Activated CD4-positive, alpha-beta T cell treated with anti-CD3 and anti-CD28 coated beads, Interleukin-10, Interleukin-2, amounts not matched to agents 100 ng/mL and 50 ng/mL, durations not matched to agents 16 hours and 8 hours (primary cell): Measurements from ENCODE around the gene SUPT3H.
"Not testable (repeated sequence)": the region's sequence is repeated elsewhere in the genome, so short reads cannot be mapped to it uniquely, and the experiment has no call there.

ENCODE experiments used
- DNase-seq: peaks from one replicate; pipeline ENCODE4 v3.0.0-alpha.2; 2020

SUPT3H gene

DNA sequence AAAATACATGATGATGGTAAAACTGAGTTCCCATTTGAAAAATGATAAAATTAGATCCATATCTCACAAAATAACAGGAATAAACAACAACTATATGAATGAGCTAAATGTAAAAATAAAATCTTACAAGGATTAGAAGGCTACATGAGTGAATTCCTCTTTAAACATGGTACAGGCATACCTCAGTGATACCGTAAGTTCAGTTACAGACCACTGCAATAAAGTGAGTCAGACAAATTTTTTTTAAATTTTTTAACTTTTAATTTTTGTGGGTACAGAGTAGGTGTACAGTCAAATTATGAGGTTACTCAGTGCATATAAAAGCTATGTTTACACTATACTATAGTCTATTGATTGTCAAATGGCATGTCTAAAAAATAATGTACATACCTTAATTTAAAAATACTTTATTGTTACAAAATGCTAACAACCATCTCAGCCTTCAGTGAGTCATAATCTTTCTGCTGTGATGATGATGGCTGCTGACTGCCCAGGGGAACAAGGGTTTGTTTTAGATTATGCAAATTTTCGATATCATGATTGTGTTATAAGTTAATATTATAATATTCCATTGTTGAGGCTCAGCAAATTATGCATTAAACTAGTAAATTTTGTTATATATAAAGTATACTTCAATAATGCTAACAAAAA lies 272.4 kb downstream of the SUPT3H start:
- no peak for DNase-seq

DNA sequence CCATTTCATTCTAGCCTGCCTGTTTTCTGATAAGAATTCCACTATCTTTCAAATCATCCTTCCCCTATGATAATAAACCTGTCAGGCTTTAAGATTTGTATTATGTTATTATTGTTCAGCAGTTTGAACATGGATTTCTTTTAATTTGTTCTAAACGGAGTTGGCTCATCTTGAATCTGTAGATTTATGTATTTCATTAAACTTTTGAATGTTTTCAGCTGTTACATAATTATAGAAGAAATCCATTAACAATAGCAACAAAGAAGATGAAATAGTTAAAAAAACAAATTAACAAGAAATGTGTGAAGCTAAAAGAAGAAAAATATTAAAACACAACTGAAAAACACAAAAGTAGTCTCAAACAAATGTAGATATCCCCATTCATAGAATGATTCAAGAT lies 273.3 kb downstream of the SUPT3H start:
- DNase-seq: no peak

DNA sequence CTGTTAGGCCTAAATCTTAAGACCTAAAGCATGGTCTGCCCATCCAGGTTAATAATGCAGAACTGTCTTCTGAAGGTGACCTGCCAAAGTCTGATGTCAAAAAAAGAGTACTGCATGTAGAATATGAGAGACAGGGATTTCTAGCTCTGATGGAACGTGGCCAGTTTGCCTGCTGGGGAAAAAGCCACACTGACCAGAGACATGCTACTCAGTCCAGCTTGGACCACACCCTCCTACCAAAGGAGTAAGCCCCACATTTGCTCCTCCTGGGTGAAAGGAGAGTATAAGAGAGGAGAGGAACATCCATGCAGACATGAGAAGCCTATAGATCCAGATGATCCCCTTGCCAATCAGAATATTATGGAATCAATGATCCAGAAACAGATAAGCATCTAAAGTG lies 279.5 kb downstream of the SUPT3H start:
- DNase-seq: no peak

DNA sequence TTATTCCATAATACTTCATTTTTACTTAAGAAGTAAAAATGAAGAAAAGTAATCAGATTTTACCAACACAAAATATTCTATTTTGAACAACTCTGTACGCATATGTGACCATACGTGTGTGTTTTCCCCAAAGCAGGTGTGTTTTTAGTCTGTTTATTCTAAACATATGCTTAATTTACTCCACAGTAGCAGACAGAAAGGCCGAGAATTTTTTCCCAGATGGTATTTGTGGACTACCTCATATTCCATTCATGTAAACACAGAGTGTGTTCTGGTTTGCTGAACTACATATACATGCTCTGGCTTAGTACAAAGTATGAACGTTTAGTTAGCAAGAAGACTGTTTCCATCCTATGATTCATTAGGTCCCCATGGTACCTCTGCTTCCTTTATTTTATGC lies 282.9 kb downstream of the SUPT3H start:
- DNase-seq: no peak

DNA sequence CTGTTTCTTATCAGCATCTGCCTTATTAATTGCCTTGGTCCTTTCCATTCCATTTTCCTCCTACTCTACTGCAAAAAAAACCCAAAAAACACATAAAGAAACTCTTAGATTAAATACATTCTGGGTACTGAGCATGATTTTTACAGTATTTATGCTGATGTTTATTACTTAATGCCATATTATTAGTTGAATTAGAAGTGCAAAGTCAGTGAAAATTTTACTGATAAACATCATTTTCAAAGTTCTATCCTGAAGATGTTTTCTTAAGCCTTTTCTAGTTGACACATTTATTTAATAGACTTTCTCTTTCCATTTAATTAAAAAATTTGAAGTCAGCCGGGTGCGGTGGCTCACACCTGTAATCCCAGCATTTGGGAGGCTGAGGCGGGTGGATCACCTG lies 285.6 kb downstream of the SUPT3H start:
- no peak for DNase-seq

DNA sequence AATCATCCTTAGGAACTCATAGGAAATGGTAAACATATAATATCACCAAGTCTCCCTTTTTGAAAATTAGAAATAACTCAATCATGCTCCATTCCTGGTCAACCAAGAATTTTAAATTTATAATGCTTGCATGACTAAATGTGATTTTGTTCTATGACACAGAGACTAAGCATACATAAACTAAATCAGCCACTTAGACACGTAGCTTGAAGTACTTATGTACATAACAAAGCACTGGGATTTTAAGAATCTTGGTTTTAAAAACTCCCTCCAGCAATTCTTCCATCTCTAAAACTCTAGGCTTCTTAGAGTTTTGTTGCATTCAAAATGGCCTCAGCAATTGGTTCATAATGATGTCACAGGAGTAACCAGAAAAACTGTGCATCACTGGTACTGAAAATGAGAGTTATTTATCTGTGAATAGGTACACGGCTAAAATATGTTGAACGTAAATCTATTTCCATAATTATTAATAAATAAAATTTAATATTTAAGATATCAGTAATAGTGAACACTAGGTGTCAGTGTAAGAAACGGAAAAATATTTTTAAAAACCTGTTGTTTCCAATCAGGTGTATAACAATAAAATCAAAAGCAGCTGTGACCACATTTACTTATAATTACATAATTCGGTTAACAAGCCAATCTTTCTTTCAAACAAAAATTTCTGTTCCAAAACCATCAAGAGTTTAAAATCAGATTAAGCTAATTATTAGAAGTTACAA lies 291.2 kb downstream of the SUPT3H start:
- no peak for DNase-seq

DNA sequence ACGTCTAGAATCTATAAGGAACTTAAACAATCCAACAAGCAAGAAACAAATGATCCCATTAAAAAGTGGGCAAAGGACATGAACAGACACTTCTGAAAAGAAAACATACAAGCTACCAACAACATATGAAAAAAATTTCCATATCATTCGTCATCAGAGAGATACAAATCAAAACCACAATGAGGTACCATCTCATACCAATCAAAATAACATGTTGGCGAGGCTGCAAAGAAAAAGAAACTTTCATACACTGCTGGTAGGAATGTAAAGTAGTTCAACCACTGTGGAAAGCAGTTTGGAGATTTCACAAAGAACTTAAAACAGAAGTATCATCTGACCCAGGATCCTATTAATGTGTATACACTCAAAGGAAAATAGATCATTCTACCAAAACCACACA lies 293.5 kb downstream of the SUPT3H start:
- DNase-seq: no peak

DNA sequence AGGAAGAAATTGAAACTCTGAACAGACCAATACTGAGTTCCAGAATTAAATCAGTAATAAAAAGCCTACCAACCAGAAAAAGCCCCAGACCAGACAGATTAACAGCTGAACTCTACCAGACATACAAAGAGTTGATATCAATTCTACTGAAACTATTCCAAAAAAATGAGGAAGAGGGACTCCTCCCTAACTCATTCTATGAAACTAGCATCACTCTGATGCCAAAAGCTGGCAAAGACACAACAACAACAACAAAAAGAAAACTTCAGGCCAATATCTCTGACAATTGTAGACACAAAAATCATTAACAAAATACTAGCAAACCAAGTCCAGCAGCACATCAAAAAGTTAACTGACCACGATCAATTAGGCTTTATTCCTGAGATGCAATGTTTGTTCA lies 295.6 kb downstream of the SUPT3H start:
- DNase-seq: no peak

DNA sequence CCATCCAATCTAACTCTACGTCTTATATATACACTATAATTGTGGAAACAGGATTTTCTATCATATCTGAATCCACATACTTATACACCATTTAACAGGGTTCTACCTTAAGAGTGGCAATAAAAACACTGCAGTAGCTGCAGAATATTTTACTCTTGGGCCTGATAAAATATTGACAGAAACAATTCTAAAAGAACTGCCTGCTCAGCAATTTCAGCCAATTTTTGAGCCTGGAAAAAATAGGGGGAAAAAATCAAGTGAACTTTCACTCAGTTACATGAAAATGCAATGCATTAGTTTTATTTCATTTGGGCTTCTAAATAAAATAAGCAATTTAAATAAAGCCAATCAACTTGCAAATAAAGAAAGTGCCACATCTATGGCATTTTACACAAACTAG lies 296.1 kb downstream of the SUPT3H start:
- no peak for DNase-seq

DNA sequence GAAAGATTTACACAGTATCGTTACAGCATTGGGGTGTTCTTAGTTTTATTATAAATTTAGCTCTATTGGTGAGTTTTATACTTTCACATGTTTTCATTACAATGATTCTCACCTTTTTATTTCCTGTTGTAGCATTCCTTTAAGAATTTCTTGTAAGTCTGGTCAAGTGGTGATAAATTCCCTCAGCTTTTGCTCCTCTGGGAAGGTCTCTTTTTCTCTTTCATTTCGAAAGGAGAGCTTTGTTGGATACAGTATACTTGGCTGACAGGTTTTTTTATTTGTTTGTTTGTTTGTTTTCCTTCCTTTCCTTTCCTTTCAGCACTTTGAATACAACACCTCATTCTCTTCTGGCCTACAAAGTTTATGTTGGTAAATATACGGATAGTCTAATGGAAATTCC lies 299.3 kb downstream of the SUPT3H start:
- no peak for DNase-seq

DNA sequence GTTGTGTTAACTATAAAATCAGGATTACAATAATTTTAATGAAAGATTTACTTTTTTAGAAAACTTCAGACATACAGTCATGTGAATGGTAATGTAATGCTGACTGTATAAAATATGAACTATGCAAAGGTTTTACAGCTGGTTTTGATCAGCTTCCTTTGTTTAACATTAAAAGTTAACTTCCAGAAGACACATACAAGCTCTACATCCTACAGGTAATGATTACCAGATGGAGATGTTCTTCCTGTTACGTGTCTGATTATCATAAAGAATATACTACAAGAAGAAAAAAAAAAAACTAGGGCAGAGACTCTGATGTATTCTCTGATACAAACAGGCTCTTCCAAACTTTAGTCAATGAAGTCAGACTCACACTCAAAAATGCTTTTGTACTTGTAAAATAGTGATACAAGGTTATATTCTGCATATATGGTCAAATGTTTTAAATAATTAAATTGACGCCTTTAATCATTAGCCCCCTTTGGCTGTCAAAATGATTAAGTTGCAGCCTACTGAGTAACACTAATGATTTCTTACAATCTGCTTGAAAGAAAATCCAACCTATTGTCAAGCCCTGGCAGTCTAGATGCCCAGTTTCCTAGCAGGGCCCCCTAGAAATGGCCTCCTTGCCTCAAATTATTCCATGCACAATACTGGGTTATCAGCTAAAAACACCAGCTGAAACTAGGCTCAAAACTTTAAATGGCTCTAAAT lies 301.4 kb downstream of the SUPT3H start:
- no peak for DNase-seq

DNA sequence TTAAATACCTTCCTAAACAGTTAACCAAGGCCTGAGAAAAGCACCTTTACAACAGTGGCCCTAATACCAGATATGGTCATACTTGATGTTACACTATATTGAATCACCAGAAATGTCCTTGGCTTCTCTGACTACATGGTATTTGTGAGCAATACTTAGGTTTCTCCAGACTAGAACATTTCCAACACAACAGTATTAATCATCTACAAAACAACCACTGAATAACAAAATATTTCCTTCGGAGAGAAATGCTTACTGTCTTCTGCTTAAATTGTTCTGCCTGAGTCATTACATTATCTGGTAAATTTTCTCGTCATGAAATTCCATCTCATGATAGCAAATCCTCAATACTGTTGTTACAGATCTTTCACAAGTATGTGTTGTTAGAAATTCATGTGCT lies 302.5 kb downstream of the SUPT3H start:
- DNase-seq: no peak

DNA sequence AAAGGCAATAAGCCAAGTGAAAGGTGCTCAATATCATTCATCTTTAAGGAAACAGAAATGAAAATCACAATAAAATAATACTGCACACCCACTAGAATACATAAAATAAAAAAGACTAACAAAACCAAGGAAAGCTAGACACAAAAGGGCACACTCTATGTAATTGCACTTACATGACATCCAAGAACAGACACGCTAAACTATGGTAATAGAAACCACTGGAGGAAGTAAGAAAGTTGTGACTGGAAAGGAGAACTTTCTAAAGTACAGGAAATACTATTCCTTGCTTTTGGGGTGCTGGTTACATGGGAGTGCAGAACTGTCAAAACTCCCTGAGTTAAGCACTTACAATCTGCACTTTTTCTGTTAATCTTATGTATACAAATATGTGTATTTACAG lies 303.3 kb downstream of the SUPT3H start:
- no peak for DNase-seq

DNA sequence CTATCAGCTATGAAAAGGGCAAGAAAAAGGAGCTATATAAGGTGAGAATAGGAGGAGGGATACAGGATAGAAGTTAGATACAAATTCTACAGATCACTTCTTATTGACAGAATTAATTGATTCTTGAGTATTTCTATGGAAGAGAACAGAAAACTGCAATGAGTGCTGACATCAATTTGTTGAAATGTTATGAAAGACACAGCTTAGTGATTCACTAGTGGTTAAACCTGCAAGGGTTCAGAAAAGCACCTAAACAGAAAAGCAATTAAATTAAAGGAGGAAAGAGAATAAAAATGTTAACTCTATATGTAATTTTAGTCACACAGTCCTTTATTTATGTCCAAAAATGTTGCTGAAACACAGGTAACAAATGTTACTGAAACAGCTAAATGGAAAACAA lies 304.0 kb downstream of the SUPT3H start:
- DNase-seq: no peak

DNA sequence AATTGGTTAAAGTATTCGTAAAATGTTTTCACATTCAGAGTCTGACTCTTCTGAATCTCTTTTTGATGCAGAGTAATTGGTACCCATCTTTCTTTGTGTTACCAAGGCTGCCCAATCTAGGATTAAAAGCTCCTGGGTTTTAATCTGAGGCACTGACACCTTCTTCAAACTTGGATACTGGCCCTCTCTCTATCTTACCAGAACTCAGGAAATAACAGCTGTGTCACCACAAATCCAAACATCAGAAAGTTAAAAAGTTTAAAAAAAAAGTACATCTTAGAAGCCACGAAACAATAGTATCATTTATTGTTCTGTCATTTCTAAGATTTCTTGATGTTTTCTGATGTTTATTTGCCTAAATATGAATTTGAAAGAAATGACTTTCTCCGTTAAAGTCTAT lies 305.1 kb downstream of the SUPT3H start:
- no peak for DNase-seq

DNA sequence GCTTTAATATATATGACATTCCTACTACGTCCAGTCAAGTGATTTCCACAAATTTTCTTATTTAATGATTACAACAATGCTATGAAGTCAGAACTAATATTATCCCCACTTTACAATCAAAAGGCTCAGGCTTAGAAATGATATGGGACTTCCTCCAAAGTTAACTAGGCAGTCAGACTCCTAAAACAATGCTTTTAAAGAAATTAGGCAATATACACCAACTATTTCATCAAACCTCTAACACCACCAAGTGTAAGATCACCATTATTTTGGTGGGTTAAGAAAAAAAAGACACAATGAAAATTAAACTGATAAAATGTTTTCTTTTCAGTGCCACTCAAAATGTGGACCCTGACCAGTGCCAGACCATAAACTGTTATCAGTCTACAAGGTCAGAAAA lies 305.7 kb downstream of the SUPT3H start:
- no peak for DNase-seq

DNA sequence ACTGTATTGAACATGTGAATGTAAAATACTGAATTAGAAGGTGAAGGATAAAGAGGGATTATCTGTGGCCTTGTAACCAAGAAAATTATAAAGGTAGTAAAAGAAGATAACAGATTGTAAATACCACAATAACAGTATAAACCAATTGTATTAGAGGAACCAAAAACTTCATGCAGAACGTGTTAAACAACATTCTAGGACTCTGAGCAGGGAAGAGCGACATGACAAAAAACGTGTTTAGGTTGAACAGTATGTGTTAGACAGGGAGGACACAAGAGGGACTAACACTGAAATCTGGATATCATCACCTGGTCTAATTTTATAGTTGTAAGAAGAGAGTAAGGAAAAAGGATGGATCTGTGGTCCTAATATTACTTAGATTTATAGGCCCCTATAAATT lies 308.6 kb downstream of the SUPT3H start:
- no peak for DNase-seq

DNA sequence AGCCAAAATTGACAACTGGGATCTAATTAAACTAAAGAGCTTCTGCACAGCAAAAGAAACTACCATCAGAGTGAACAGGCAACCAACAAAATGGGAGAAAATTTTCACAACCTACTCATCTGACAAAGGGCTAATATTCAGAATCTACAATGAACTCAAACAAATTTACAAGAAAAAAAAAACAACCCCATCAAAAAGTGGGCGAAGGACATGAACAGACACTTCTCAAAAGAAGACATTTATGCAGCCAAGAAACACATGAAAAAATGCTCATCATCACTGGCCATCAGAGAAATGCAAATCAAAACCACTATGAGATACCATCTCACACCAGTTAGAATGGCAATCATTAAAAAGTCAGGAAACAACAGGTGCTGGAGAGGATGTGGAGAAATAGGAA lies 310.3 kb downstream of the SUPT3H start:
- not testable (repeated sequence) for DNase-seq

DNA sequence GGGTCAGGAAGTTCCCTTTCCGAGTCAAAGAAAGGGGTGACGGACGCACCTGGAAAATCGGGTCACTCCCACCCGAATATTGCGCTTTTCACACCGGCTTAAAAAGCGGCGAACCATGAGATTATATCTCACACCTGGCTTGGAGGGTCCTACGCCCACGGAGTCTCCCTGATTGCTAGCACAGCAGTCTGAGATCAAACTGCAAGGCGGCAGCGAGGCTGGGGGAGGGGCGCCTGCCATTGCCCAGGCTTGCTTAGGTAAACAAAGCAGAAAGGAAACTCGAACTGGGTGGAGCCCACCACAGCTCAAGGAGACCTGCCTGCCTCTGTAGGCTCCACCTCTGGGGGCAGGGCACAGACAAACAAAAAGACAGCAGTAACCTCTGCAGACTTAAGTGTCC lies 315.1 kb downstream of the SUPT3H start:
- not testable (repeated sequence) for DNase-seq

DNA sequence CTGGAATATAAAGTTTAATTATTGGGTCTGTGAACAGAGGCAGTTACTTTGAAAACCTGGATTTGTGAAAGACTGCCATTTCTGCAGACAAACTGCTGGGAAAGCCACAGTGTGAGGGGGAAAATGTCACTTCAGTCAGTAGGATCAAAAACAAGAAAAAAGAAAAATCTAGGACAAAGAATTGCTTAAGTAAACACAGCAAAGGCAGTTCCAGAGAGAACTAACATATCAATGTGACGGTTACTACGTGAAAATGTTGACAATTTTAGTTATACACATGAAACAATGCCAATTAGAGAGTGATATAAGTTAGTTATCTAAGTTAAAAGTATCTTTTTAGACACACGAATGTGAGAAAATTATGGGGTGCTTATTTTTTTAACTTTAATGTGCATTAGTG lies 320.0 kb downstream of the SUPT3H start:
- DNase-seq: no peak

DNA sequence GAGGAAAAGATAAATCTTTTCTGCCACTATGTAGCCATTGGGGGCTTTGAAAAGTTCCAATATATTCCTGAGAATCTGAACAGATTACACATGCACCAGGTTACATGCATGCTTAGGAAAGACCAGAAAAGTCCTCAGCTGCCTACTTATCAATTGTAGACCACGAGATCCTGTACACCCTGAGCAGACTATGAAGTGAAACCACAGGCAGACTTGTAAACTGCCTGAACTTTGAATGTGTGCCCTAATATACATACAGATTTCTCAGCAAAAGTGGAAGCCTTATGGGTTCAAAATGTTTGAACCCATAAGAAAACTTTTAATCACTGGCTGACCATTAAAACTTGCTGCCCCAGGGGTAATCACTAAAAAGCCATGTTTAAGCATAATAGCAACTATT lies 323.1 kb downstream of the SUPT3H start:
- no peak for DNase-seq

DNA sequence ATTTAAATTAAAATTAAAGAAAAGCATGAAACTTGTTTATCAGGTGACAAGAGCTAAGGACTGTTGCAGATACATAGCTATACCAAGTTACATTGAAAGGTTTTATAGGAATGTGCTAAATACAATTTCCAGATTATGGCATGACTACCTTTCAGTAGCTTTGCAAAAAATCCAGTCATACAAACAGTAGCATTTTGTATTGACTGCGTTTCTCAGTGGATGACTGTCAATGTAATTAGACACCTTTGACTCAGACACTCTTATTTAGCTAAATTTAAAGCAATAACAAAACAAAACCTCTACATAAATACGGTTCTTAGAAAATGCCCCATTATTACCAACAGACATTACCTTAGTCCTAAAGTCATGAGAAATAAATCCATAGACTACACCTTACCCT lies 325.4 kb downstream of the SUPT3H start:
- DNase-seq: no peak

DNA sequence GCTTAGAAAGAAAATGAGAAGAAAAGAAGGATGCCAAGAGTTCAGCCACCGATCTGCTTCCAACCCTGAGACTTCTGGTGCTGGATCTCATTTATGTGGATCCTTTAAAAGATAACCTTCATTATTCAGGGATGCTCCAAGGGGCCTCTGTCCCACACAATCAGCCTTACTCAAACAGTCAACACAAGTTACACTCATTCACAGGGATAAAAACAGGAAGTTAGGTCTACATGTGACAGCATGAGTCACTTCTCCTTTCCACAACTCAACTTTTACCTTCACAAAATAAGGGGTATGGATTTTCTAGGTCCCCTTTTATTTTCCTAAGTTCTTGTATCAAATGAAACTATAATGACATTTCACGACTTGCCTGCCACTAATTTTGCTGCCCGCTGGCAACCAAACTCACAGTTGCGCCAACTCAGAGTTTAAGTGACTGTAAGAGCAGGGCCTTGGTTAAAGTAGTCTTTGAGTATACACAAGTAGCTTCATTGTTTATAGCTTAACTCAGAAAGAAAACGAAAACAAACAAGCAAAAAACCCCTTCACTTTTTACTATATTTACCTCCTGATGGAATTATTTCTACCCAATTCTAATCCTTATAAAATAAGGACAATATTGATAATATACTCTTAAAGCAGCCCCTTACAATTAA lies 328.4 kb downstream of the SUPT3H start:
- no peak for DNase-seq

DNA sequence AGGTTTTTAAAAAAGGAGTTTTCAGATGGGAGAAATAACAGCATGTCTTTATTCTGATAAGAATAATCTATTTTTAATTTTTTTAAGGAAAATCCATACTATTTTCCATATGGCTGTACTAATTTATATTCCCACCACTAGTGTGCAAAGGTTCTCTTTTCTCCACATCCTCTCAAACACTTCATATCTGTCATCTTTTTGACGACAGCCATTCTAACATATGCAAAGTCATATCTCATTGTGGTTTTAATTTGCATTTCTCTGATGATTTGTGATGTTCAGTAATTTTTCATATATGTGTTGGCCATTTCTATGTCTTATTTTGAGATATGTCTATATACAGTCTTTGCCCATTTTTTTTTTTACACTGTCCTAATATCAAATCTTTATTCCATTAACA lies 330.2 kb downstream of the SUPT3H start:
- DNase-seq: no peak
